SK-N-SH (cell line): ENCODE results near the gene MAPT. TPM values are rescaled to one million over a fixed set of nuclear protein-coding genes. Genes with fewer than 3 reads are reported as not detected.

Experiments used
- CTCF ChIA-PET: fragments of 300-600, 350-600 bp; formaldehyde crosslinking; extraction: SDS; loops from one replicate; lab custom pipeline; 2021; lab: Yijun Ruan, JAX
- POLR2A ChIA-PET: fragments of 350-600 bp; sonication (Branson Sonifier 250); formaldehyde crosslinking; extraction: SDS; loops from one replicate; lab custom pipeline; 2020; ENCODE audit warnings: antibody characterized with exemption, inconsistent platforms; lab: Yijun Ruan, JAX
- DNase-seq: peaks from one replicate; pipeline ENCODE4 v3.0.0; 2012
- H2AFZ ChIP-seq: fragments of 200-600 bp; sonication (generic); 2 replicates; pipeline ENCODE4 v1.8.1; 2016; ENCODE audit warnings: antibody characterized with exemption, mild to moderate bottlenecking, low read depth
- H3F3A ChIP-seq: fragments of 200-600 bp; sonication (generic); replicated peaks from 2 replicates; pipeline ENCODE3; 2016; ENCODE audit warnings: antibody characterized with exemption, mild to moderate bottlenecking; ENCODE audit not compliant: insufficient read depth
- H3K27ac ChIP-seq, 2 experiments: fragments of 200-500 bp in 1 of 2; fragments of 200-600 bp in 1 of 2; sonication (Bioruptor generic) in 1 of 2; sonication (generic), shearing (Covaris generic) in 1 of 2; 2 replicates each; pipeline versions ENCODE4 v1.5.1 to v1.6.1; 2014 to 2016; ENCODE audit warnings: low read depth in 2 of 2, inconsistent platforms in 1 of 2, low read length in 1 of 2, mild to moderate bottlenecking in 1 of 2, mixed read lengths in 1 of 2
- H3K27me3 ChIP-seq: fragments of 200-600 bp; sonication (generic), shearing (Covaris generic); 2 replicates; pipeline ENCODE4 v1.6.1; 2016; ENCODE audit warnings: mixed run types; ENCODE audit not compliant: insufficient read depth
- H3K36me3 ChIP-seq, 2 experiments: fragments of 200-500 bp in 1 of 2; fragments of 200-600 bp in 1 of 2; sonication (Bioruptor generic) in 1 of 2; sonication (generic) in 1 of 2; replicated peaks in 1 of 2; 2 replicates each; pipeline versions ENCODE3 to v1.5.1; 2014 to 2016; ENCODE audit warnings: low read length in 1 of 2, mild to moderate bottlenecking in 1 of 2; ENCODE audit not compliant: insufficient read depth in 2 of 2, control insufficient read depth in 1 of 2
- H3K4me1 ChIP-seq, 2 experiments: fragments of 200-500 bp in 1 of 2; fragments of 200-600 bp in 1 of 2; sonication (Bioruptor generic) in 1 of 2; sonication (generic), shearing (Covaris generic) in 1 of 2; 2 replicates each; pipeline versions ENCODE4 v1.5.1 to v1.6.1; 2014 to 2016; ENCODE audit warnings: low read depth in 1 of 2, low read length in 1 of 2, mixed run types in 1 of 2; ENCODE audit not compliant: insufficient read depth in 2 of 2, control insufficient read depth in 1 of 2
- H3K4me2 ChIP-seq: fragments of 200-600 bp; sonication (generic), shearing (Covaris generic); 2 replicates; pipeline ENCODE4 v1.6.1; 2017; ENCODE audit warnings: mixed run types
- H3K4me3 ChIP-seq, 2 experiments: fragments of 200-500 bp in 1 of 2; fragments of 200-600 bp in 1 of 2; sonication (Bioruptor generic) in 1 of 2; sonication (generic), shearing (Covaris generic) in 1 of 2; 2 replicates each; pipeline versions ENCODE4 v1.5.1 to v1.8.1; 2014 to 2016; ENCODE audit warnings: low read depth in 2 of 2, inconsistent platforms in 1 of 2, low read length in 1 of 2, mild to moderate bottlenecking in 1 of 2, mixed read lengths in 1 of 2, moderate library complexity in 1 of 2
- H3K79me2 ChIP-seq: fragments of 200-600 bp; sonication (generic); 2 replicates; pipeline ENCODE4 v1.8.1; 2017; ENCODE audit warnings: mild to moderate bottlenecking; ENCODE audit not compliant: insufficient read depth
- H3K9ac ChIP-seq: fragments of 200-600 bp; sonication (generic); 2 replicates; pipeline ENCODE4 v1.6.1; 2017; ENCODE audit warnings: mixed run types
- H3K9me2 ChIP-seq: fragments of 200-600 bp; sonication (generic); 2 replicates; pipeline ENCODE4 v1.6.1; 2017; ENCODE audit warnings: mixed run types
- H3K9me3 ChIP-seq: fragments of 200-600 bp; sonication (generic); 2 replicates; pipeline ENCODE4 v1.6.1; 2017; ENCODE audit warnings: mixed run types, mild to moderate bottlenecking, moderate library complexity
- H4K20me1 ChIP-seq: fragments of 200-600 bp; sonication (generic); 2 replicates; pipeline ENCODE4 v1.6.1; 2017; ENCODE audit warnings: mild to moderate bottlenecking, mixed run types; ENCODE audit not compliant: insufficient read depth
- EZH2phosphoT487 ChIP-seq: fragments of 200-600 bp; sonication (generic); IDR thresholded peaks from 2 replicates; pipeline ENCODE4 v1.6.1; 2017; ENCODE audit warnings: low read depth, mixed run types, mild to moderate bottlenecking, antibody characterized with exemption, moderate library complexity, borderline replicate concordance
- FOXJ3 ChIP-seq: sonication (generic); formaldehyde crosslinking; IDR thresholded peaks from 2 replicates; pipeline ENCODE4 v1.5.1; 2020; ENCODE audit warnings: mild to moderate bottlenecking, missing genetic modification reagents
- FOXM1 ChIP-seq: IDR thresholded peaks from 2 replicates; pipeline ENCODE4 v1.4.0; 2012; ENCODE audit warnings: low read depth, mild to moderate bottlenecking
- GABPA ChIP-seq: IDR thresholded peaks from 2 replicates; pipeline ENCODE4 v1.4.0; 2012; ENCODE audit warnings: low read depth, mild to moderate bottlenecking
- MEF2A ChIP-seq: IDR thresholded peaks from 2 replicates; pipeline ENCODE4 v1.4.0; 2012; ENCODE audit warnings: low read depth, borderline replicate concordance
- NFIC ChIP-seq: IDR thresholded peaks from 2 replicates; pipeline ENCODE4 v1.4.0; 2012; ENCODE audit warnings: borderline replicate concordance
- RCOR1 ChIP-seq: fragments of 150-350 bp; IDR thresholded peaks from 2 replicates; pipeline ENCODE4 v1.6.1; 2017; ENCODE audit warnings: antibody characterized with exemption, low read length
- RFX5 ChIP-seq: IDR thresholded peaks from 2 replicates; pipeline ENCODE4 v1.6.1; 2012; ENCODE audit warnings: mild to moderate bottlenecking, improper control_type of control experiment, low read length
- SIN3A ChIP-seq: IDR thresholded peaks from 2 replicates; pipeline ENCODE4 v1.6.1; 2012; ENCODE audit warnings: low read depth, mild to moderate bottlenecking, low read length, moderate library complexity, borderline replicate concordance
- SMC3 ChIP-seq: IDR thresholded peaks from 2 replicates; pipeline ENCODE4 v1.6.1; 2012; ENCODE audit warnings: low read depth, low read length, improper control_type of control experiment
- TEAD4 ChIP-seq: IDR thresholded peaks from 2 replicates; pipeline ENCODE4 v1.4.0; 2012; ENCODE audit warnings: mild to moderate bottlenecking, borderline replicate concordance; ENCODE audit not compliant: insufficient read depth
- WGBS: methylation state at CpG from one replicate; pipeline ENCODE4 v1.1.6; 2017; ENCODE audit warnings: low lambda C conversion rate; 5-methylcytosine and 5-hydroxymethylcytosine counted together
- polyA plus RNA-seq, 3 experiments: library from polyadenylated mRNA; depleted of rRNA; stranded (reverse); fragments of >200 nt; gene quantifications; 2 replicates each; pipeline ENCODE4 v1.2.3, GENCODE V29; 2012

The MAPT gene
- polyA plus RNA-seq, 1 of the 3 experiments (the other 2 are of a cell fraction) = 0.74 TPM

DNA sequence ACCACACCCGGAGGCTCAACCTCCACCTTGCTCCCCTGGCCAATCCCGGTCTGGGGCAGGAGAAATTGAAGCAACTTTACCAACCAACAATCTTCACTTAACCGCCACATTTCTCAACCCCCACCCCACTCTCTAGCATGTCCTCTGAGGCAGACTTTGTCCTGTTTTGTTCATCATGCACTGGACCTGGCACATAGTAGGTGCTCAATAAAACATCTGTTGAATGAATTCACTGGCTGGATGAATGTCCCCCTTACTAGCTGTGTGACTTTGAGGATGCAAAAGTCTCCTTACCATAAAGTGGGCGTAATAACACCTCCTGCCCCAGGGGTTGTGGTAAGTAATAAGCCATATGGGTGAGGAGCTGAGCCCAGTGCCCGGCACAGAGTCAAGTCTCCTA, 43.9 kb upstream of the MAPT start:
- no peak overlapping the region for H3K4me3 ChIP-seq
- no peak for TF ChIP-seq RFX5
- TF ChIP-seq EZH2phosphoT487 = no peak
- no peak for TF ChIP-seq RCOR1
- H2AFZ ChIP-seq = no peak overlapping the region
- no peak overlapping the region for H3K4me2 ChIP-seq
- peaks cover 12% of the 10 kb centered on the region for H3K27me3 ChIP-seq
- CTCF ChIA-PET = interaction anchor here (1.7 to 17.2 kb wide), 10 partner anchors 15 to 455 kb away, joined by 5 to 327 read pairs (median 20); partner anchors contain the start of gene CRHR1
- WGBS = 63% methylated on average over 5 of the region's 5 CpGs
- peaks cover 0 to 15% of the 10 kb centered on the region in 2 experiments; a peak in 1 of 4 replicates for H3K4me1 ChIP-seq
- POLR2A ChIA-PET = no interaction called here
- no peak for DNase-seq
- no peaks in the 10 kb centered on the region for H4K20me1 ChIP-seq
- no peaks in the 10 kb centered on the region for H3K9me2 ChIP-seq
- no peak overlapping the region for H3K9ac ChIP-seq
- H3K36me3 ChIP-seq = no peaks in the 10 kb centered on the region
- H3K9me3 ChIP-seq = no peaks in the 10 kb centered on the region
- H3K79me2 ChIP-seq = no peaks in the 10 kb centered on the region
- H3F3A ChIP-seq = no peaks in the 10 kb centered on the region
- H3K27ac ChIP-seq = no peak overlapping the region

- Histone ChIP-seq H3K4me3 (no peak overlapping the region), H3K27ac (no peak overlapping the region), H3K9ac (no peak overlapping the region), H3K4me1 (peaks cover 0 to 15% of the 10 kb centered on the region in 2 experiments; a peak in 1 of 4 replicates), H3K79me2 (no peaks in the 10 kb centered on the region), H3F3A (no peaks in the 10 kb centered on the region), H3K27me3 (peaks cover 12% of the 10 kb centered on the region), H3K36me3 (no peaks in the 10 kb centered on the region), H3K4me2 (no peak overlapping the region), H4K20me1 (no peaks in the 10 kb centered on the region), H2AFZ (no peak overlapping the region), H3K9me2 (no peaks in the 10 kb centered on the region), H3K9me3 (no peaks in the 10 kb centered on the region)
- ChIA-PET POLR2A (interaction anchor here (1.0 kb wide), 1 partner anchor 23 kb away, joined by 3 read pairs; no protein-coding TSS in a partner anchor), CTCF (interaction anchor here (0.8 to 17.2 kb wide), 19 partner anchors 9 to 456 kb away, joined by 3 to 327 read pairs (median 13); partner anchors contain the start of genes CRHR1 and MAPT)
- TF ChIP-seq FOXJ3 (CRISPR knock-in tag) (no peak), TEAD4 (no peak), GABPA (no peak)
- no peak for DNase-seq
- WGBS = 52% methylated on average over 6 of the region's 6 CpGs
Observed at GRCh38 chr17:45851022-45851421, 43.3 kb upstream of the MAPT start.

GRCh38 chr17:45851464-45851863, 42.9 kb upstream of the MAPT start:
- Histone ChIP-seq H3K36me3 (no peaks in the 10 kb centered on the region), H3K4me3 (no peak overlapping the region), H3K9ac (no peak overlapping the region), H2AFZ (no peak overlapping the region), H3K4me2 (no peak overlapping the region), H3K9me3 (no peaks in the 10 kb centered on the region), H4K20me1 (no peaks in the 10 kb centered on the region), H3F3A (no peaks in the 10 kb centered on the region), H3K4me1 (peaks cover 0 to 15% of the 10 kb centered on the region in 2 experiments; a peak in 1 of 4 replicates), H3K9me2 (no peaks in the 10 kb centered on the region), H3K27me3 (peaks cover 12% of the 10 kb centered on the region), H3K79me2 (no peaks in the 10 kb centered on the region), H3K27ac (no peak overlapping the region)
- TF ChIP-seq SMC3 (no peak), MEF2A (no peak), FOXM1 (no peak), FOXJ3 (CRISPR knock-in tag) (no peak), SIN3A (no peak), TEAD4 (no peak), GABPA (no peak), NFIC (no peak), RCOR1 (no peak)
- whole genome bisulfite sequencing = 45% methylated on average over 5 of the region's 8 CpGs
- DNase-seq = no peak
- ChIA-PET CTCF (interaction anchor here (0.8 to 17.2 kb wide), 30 partner anchors 9 to 456 kb away, joined by 3 to 327 read pairs (median 6); partner anchors contain the start of genes CRHR1 and MAPT), POLR2A (interaction anchor here (1.0 kb wide), 1 partner anchor 23 kb away, joined by 3 read pairs; no protein-coding TSS in a partner anchor)
